KOPT-K1 (cell line): Measurements from ENCODE around the gene IGSF6.
"Not testable (repeated sequence)": the region's sequence is repeated elsewhere in the genome, so short reads cannot be mapped to it uniquely, and the experiment has no call there.

Source experiments
- H3K27ac ChIP-seq: fragments of 200-600 bp; sonication (generic); 2 replicates; pipeline ENCODE4 v1.5.1; 2016; ENCODE audit warnings: antibody characterized with exemption, mild to moderate bottlenecking, low read depth, low read length; ENCODE audit not compliant: poor library complexity, severe bottlenecking
- H3K36me3 ChIP-seq: fragments of 200-600 bp; sonication (generic); 2 replicates; pipeline ENCODE4 v1.5.1; 2017; ENCODE audit warnings: antibody characterized with exemption, mild to moderate bottlenecking, low read length, moderate library complexity; ENCODE audit not compliant: insufficient read depth
- H3K9me3 ChIP-seq: fragments of 200-600 bp; sonication (generic); 2 replicates; pipeline ENCODE4 v1.5.1; 2017; ENCODE audit warnings: antibody characterized with exemption, low read length, mild to moderate bottlenecking; ENCODE audit not compliant: insufficient read depth, poor library complexity, severe bottlenecking

IGSF6 gene

GRCh38 chr16:21608639-21609328 lies 43.6 kb downstream of the IGSF6 start:
- H3K27ac ChIP-seq, result peak overlapping the region; percentile 1
- peaks cover 14% of the 10 kb centered on the region; the same call in 1 of the 2 replicates for H3K36me3 ChIP-seq
- no peaks in the 10 kb centered on the region for H3K9me3 ChIP-seq

- not testable (repeated sequence) for H3K27ac ChIP-seq, H3K9me3 ChIP-seq
- H3K36me3 ChIP-seq, result peaks cover 14% of the 10 kb centered on the region; the same call in 1 of the 2 replicates
Observed at GRCh38 chr16:21605848-21606247, 46.6 kb downstream of the IGSF6 start.

GRCh38 chr16:21603928-21604327 lies 48.5 kb downstream of the IGSF6 start:
- no peak overlapping the region for H3K27ac ChIP-seq
- H3K36me3 ChIP-seq, result peaks cover 14% of the 10 kb centered on the region; the same call in 1 of the 2 replicates
- H3K9me3 ChIP-seq, result no peaks in the 10 kb centered on the region

DNA sequence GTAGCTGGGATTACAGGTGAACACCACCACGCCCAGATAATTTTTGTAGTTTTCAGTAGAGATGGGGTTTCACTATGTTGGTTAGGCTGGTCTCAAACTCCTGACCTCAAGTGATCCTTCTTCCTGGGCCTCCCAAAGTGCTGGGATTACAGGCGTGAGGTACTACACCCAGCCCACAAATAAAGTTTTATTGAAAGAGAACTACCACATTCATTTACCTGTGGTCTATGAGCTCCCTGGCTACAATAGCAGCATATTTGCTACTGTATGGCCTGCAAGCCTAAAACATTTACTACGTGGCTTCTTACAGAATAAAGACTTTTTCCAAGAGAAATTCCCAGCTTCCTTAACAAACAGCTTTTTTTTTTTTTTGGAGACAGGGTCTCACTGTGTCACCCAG lies 49.6 kb downstream of the IGSF6 start:
- no peaks in the 10 kb centered on the region for H3K9me3 ChIP-seq
- peaks cover 14% of the 10 kb centered on the region; the same call in 1 of the 2 replicates for H3K36me3 ChIP-seq
- no peak overlapping the region for H3K27ac ChIP-seq

DNA sequence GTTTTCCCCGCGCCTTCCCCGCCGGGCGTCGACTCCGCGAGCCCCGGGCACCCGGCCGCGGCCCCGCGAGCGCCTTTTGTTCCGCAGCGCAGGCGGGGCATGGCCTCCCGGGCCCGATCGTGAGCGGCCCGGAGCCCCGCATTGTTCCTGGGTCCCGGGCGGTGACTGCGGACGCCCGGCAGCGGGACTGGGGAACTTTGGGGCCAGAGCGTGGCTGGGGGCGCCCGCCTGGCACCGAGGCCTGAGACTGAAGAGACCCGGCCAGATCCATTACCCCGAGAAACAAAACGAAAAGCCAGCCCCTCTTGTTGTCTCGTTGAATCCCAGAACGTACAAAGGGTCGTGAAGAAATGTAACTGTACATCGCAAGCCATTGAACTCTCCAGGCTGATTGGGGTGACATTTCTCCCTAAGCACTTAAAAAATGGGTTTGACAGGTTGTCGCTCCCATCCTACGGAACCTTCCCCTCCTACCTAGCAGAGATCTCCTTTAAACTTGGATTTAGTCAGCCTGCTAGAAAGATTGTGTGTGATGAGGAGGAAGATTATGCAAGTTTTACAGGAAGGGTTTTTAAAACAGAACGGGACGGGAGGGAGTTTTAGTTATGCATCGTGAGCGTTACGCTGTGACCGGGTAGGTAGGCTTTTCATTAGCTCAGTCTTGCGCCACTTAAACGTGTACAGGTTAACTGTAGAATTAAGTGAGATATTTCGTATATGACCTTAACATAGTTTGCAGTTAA lies 52.2 kb downstream of the IGSF6 start:
- Histone ChIP-seq H3K9me3 (no peaks in the 10 kb centered on the region), H3K27ac (peak overlapping the region; percentile 88), H3K36me3 (peaks cover 14% of the 10 kb centered on the region; the same call in 1 of the 2 replicates)

- H3K9me3 ChIP-seq, result no peaks in the 10 kb centered on the region
- H3K36me3 ChIP-seq, result peaks cover 14% of the 10 kb centered on the region; the same call in 1 of the 2 replicates
- H3K27ac ChIP-seq, result peak within 1 kb of the TSS; percentile 88
Observed at GRCh38 chr16:21599122-21600030, 53.0 kb downstream of the IGSF6 start, which contains the start of gene METTL9. Gene METTL9, plus strand, starts transcription at chr16:21599577. Its CDS starts 157 bp downstream, at chr16:21599734.

- Histone ChIP-seq H3K27ac (peak overlapping the region; percentile 88), H3K9me3 (no peaks in the 10 kb centered on the region), H3K36me3 (peaks cover 7% of the 10 kb centered on the region; the same call in 1 of the 2 replicates)
Observed at GRCh38 chr16:21598701-21599121, 53.7 kb downstream of the IGSF6 start.

DNA sequence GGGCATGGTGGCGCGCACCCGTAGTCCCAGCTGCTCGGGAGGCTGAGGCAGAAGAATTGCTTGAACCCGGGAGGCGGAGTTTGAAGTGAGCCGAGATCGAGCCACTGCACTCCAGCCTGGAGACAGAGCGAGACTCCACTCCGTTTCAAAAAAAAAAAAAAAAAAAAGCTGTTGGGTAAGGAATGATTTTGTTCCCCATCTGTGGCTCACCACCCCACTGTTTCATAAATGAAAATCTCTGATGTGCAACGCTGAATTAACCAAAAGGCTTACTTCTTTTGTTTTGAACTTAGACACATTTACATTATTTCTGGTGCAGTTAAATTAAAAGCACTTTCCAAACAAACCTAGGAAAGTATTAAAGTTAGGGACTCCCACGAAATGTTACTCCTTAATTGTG lies 54.2 kb downstream of the IGSF6 start:
- peaks cover 4% of the 10 kb centered on the region; the same call in 1 of the 2 replicates for H3K36me3 ChIP-seq
- no peaks in the 10 kb centered on the region for H3K9me3 ChIP-seq
- H3K27ac ChIP-seq, result peak overlapping the region; percentile 88

GRCh38 chr16:21597561-21598030 lies 54.8 kb downstream of the IGSF6 start:
- Histone ChIP-seq H3K9me3 (no peaks in the 10 kb centered on the region), H3K27ac (peak overlapping the region; percentile 88), H3K36me3 (no peaks in the 10 kb centered on the region)

- Histone ChIP-seq H3K36me3 (no peaks in the 10 kb centered on the region), H3K27ac (no peak overlapping the region)
Observed at GRCh38 chr16:21593530-21594289, 58.7 kb downstream of the IGSF6 start.

GRCh38 chr16:21592191-21592590 lies 60.2 kb downstream of the IGSF6 start:
- H3K9me3 ChIP-seq, result no peaks in the 10 kb centered on the region
- no peaks in the 10 kb centered on the region for H3K36me3 ChIP-seq
- H3K27ac ChIP-seq, result no peak overlapping the region

More at GRCh38 chr16:21593530-21594289, 58.7 kb downstream of the IGSF6 start:
- no peaks in the 10 kb centered on the region for H3K9me3 ChIP-seq

GRCh38 chr16:21590796-21591195 lies 61.6 kb downstream of the IGSF6 start:
- H3K9me3 ChIP-seq, result no peaks in the 10 kb centered on the region
- no peak overlapping the region for H3K27ac ChIP-seq
- no peaks in the 10 kb centered on the region for H3K36me3 ChIP-seq

DNA sequence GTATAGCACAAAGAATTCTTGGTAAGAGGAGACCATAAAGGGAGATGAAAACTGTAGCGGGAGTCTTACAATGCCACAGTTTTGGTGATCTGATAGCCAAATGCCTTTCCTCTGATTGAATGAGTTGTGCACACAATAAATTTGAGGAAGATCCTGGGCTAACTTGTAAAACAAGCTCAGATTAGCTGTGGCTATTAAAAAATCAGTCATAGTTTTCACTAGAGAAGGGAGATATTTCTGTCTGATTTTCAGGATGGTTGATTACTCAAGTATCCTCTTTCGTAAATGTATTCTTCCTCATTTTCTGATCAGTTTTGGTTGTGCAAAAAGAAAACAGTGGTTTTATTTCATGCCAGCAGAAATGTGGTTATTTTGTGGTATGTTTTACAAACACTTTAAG lies 62.1 kb downstream of the IGSF6 start:
- no peak overlapping the region for H3K27ac ChIP-seq
- H3K36me3 ChIP-seq, result no peaks in the 10 kb centered on the region
- H3K9me3 ChIP-seq, result no peaks in the 10 kb centered on the region

- Histone ChIP-seq H3K9me3 (no peaks in the 10 kb centered on the region), H3K36me3 (no peaks in the 10 kb centered on the region), H3K27ac (no peak overlapping the region)
Observed at GRCh38 chr16:21589551-21589950, 62.9 kb downstream of the IGSF6 start.
